ENCODE data around the gene MAPT. TPM values are rescaled to one million over a fixed set of nuclear protein-coding genes. Genes with fewer than 3 reads are reported as not detected.
"Not testable (repeated sequence)": the region's sequence is repeated elsewhere in the genome, so short reads cannot be mapped to it uniquely, and the experiment has no call there.

Gene MAPT
- total RNA-seq, 1 donor from 2014 or later: 0.28 TPM

DNA sequence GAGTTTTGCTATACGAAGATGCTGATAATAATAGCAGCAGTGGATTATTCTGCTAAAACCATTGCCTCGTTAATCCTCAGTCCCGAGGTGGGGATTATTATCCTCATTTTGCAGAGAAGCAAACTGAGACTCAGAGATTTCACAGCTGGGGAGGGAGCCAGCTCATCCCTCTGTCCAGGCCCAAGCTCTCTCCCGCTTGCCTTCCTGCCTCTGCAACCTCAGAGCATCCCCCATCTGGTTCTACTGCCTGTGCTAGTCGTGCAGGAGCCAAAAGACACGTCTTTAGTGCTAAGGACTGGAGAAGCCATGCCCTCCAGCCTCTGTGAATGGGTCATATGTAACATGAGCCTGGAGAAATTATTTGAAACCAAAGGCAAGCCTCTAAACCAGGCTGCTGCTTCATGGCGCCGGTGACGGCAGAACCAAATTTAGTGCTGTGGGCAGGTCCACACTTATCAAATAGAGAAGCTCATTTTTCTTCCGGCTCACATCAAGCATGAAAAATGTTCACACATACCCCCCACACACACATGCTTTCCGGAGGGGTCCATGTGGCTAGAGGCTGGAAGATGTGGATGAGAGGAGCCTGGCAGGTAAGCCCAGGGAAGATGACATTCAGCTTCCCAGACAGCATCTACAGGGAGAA, 13.5 kb downstream of the MAPT start:
- H3K9me3 Mint-ChIP-seq (ENCODE audit: unreplicated experiment): no peaks in the 10 kb centered on the region
- H3K36me3 Mint-ChIP-seq (ENCODE audit: low read depth, unreplicated experiment): peaks cover 4% of the 10 kb centered on the region
- DNase-seq (ENCODE audit: low spot score): no peak
- H3K27me3 Mint-ChIP-seq (ENCODE audit: unreplicated experiment): peaks cover 2% of the 10 kb centered on the region
- TF ChIP-seq, protein P1, sequence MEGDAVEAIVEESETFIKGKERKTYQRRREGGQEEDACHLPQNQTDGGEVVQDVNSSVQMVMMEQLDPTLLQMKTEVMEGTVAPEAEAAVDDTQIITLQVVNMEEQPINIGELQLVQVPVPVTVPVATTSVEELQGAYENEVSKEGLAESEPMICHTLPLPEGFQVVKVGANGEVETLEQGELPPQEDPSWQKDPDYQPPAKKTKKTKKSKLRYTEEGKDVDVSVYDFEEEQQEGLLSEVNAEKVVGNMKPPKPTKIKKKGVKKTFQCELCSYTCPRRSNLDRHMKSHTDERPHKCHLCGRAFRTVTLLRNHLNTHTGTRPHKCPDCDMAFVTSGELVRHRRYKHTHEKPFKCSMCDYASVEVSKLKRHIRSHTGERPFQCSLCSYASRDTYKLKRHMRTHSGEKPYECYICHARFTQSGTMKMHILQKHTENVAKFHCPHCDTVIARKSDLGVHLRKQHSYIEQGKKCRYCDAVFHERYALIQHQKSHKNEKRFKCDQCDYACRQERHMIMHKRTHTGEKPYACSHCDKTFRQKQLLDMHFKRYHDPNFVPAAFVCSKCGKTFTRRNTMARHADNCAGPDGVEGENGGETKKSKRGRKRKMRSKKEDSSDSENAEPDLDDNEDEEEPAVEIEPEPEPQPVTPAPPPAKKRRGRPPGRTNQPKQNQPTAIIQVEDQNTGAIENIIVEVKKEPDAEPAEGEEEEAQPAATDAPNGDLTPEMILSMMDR (IDR thresholded peaks at IDR 0.05; ENCODE audit: unreplicated experiment): no peak
- H3K27ac Mint-ChIP-seq (ENCODE audit: unreplicated experiment): no peak overlapping the region
- no peak overlapping the region for H3K4me3 Mint-ChIP-seq (ENCODE audit: unreplicated experiment)
- H3K4me1 Mint-ChIP-seq (ENCODE audit: unreplicated experiment): peaks cover 3% of the 10 kb centered on the region

DNA sequence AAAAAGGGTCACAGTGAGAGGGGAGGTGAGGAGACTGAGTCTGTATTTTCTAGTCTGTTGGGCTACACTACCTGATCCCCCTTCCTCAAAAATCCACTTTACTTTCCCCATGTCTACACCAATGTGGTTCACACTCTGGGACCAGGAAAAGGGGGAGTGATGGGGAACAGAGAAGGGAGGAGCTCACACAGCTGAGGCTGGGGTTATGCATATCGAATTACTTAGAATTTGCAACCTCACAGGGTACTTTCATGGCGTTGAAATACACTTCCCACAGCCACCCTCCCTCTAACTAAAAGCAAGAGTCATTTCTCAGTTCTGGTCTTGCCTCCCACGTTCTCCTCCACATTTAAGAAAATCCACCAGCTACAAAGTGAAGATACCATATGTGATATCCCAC, 14.1 kb downstream of the MAPT start:
- Mint-ChIP-seq H3K9me3 (ENCODE audit: unreplicated experiment) (no peaks in the 10 kb centered on the region), H3K36me3 (ENCODE audit: low read depth, unreplicated experiment) (peaks cover 4% of the 10 kb centered on the region), H3K27ac (ENCODE audit: unreplicated experiment) (no peak overlapping the region), H3K4me1 (ENCODE audit: unreplicated experiment) (peaks cover 3% of the 10 kb centered on the region), H3K4me3 (ENCODE audit: unreplicated experiment) (no peak overlapping the region), H3K27me3 (ENCODE audit: unreplicated experiment) (peaks cover 4% of the 10 kb centered on the region)
- no peak for DNase-seq (ENCODE audit: low spot score)
- TF ChIP-seq, protein P1 (IDR thresholded peaks at IDR 0.05; ENCODE audit: unreplicated experiment): no peak

GRCh38 chr17:45908935-45909334, 14.6 kb downstream of the MAPT start:
- TF ChIP-seq, protein P1 (IDR thresholded peaks at IDR 0.05; ENCODE audit: unreplicated experiment): no peak
- no peak for DNase-seq (ENCODE audit: low spot score)
- Mint-ChIP-seq H3K4me3 (ENCODE audit: unreplicated experiment) (no peak overlapping the region), H3K27ac (ENCODE audit: unreplicated experiment) (no peak overlapping the region), H3K27me3 (ENCODE audit: unreplicated experiment) (peaks cover 4% of the 10 kb centered on the region), H3K36me3 (ENCODE audit: low read depth, unreplicated experiment) (peaks cover 4% of the 10 kb centered on the region), H3K4me1 (ENCODE audit: unreplicated experiment) (peaks cover 3% of the 10 kb centered on the region), H3K9me3 (ENCODE audit: unreplicated experiment) (no peaks in the 10 kb centered on the region)

DNA sequence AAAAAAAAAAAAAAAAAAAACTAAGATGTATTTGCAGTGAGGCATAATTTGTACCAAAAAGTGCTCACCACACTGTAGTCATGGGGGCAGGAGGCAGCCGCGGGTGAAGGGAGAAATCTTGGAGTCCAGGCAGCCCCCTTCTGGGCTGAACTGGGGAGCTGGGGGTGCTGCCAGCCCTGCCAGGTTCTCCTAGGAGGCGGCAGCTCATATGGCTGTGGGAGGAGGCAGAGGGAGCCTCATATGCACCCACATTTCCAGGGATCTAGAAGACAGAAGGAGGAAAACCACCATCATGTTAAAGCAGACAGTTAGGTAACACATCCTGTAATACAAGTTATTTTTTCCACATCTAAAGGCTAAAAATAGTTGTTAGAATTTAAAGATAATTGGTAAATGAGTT, 16.3 kb downstream of the MAPT start:
- TF ChIP-seq, protein P1 (IDR thresholded peaks at IDR 0.05; ENCODE audit: unreplicated experiment): no peak
- DNase-seq (ENCODE audit: low spot score): no peak
- H3K9me3 Mint-ChIP-seq (ENCODE audit: unreplicated experiment): no peaks in the 10 kb centered on the region
- peaks cover 8% of the 10 kb centered on the region for H3K27me3 Mint-ChIP-seq (ENCODE audit: unreplicated experiment)
- H3K36me3 Mint-ChIP-seq (ENCODE audit: low read depth, unreplicated experiment): peaks cover 4% of the 10 kb centered on the region
- peaks cover 3% of the 10 kb centered on the region for H3K4me1 Mint-ChIP-seq (ENCODE audit: unreplicated experiment)
- no peak overlapping the region for H3K27ac Mint-ChIP-seq (ENCODE audit: unreplicated experiment)
- no peak overlapping the region for H3K4me3 Mint-ChIP-seq (ENCODE audit: unreplicated experiment)

GRCh38 chr17:45912319-45912718, 18.0 kb downstream of the MAPT start:
- TF ChIP-seq, protein P1 (IDR thresholded peaks at IDR 0.05; ENCODE audit: unreplicated experiment): no peak
- Mint-ChIP-seq H3K27ac (ENCODE audit: unreplicated experiment) (no peak overlapping the region), H3K36me3 (ENCODE audit: low read depth, unreplicated experiment) (peaks cover 4% of the 10 kb centered on the region), H3K27me3 (ENCODE audit: unreplicated experiment) (peaks cover 9% of the 10 kb centered on the region), H3K4me3 (ENCODE audit: unreplicated experiment) (no peak overlapping the region), H3K9me3 (ENCODE audit: unreplicated experiment) (no peaks in the 10 kb centered on the region), H3K4me1 (ENCODE audit: unreplicated experiment) (no peaks in the 10 kb centered on the region)
- no peak for DNase-seq (ENCODE audit: low spot score)

GRCh38 chr17:45913030-45913429, 18.7 kb downstream of the MAPT start:
- DNase-seq (ENCODE audit: low spot score); H3K4me1 Mint-ChIP-seq (ENCODE audit: unreplicated experiment); H3K9me3 Mint-ChIP-seq (ENCODE audit: unreplicated experiment); H3K27me3 Mint-ChIP-seq (ENCODE audit: unreplicated experiment); H3K27ac Mint-ChIP-seq (ENCODE audit: unreplicated experiment); H3K36me3 Mint-ChIP-seq (ENCODE audit: low read depth, unreplicated experiment); H3K4me3 Mint-ChIP-seq (ENCODE audit: unreplicated experiment): not testable (repeated sequence)
